K562 (cell line): ENCODE data around the gene SBF1. TPM values are rescaled to one million over a fixed set of nuclear protein-coding genes. Genes with fewer than 3 reads are reported as not detected.

Experiments used
- ATAC-seq: fragments of 200-7000 bp; cut with Tn5 transposase; 3 replicates; pipeline ENCODE4 v1.9.1; 2020; ENCODE audit warnings: moderate library complexity
- BruUV-seq: library from RNA; stranded (reverse); fragments of 400-500 nt; replicated peaks from 2 replicates; lab custom pipeline; 2021; lab: Mats Ljungman, UMichigan
- CTCF ChIA-PET: fragments of 300-600 bp; formaldehyde crosslinking; extraction: SDS; loops from one replicate; lab custom pipeline; 2021; ENCODE audit warnings: low intra/inter-chr PET ratio; lab: Yijun Ruan, JAX
- POLR2A ChIA-PET: fragments of 300-600, 350-650 bp; sonication (Branson Sonifier 250); formaldehyde crosslinking; extraction: SDS; loops from one replicate; lab custom pipeline; 2021; ENCODE audit warnings: antibody characterized with exemption, inconsistent platforms; lab: Yijun Ruan, JAX
- DNase-seq, 4 experiments: peaks; one replicate each; pipeline versions ENCODE4 v3.0.0 to v3.0.0-alpha.2; 2011 to 2018; ENCODE audit warnings: low spot score in 3 of 4, mixed read lengths in 3 of 4; ENCODE audit errors: extremely low read depth in 1 of 4
- FAIRE-seq: peaks from 2 replicates; lab custom pipeline; 2011; peaks lifted over from hg19 to GRCh38; lab: Jason Lieb, UNC
- H2AFZ ChIP-seq: 2 replicates; pipeline ENCODE4 v1.6.0; 2011; ENCODE audit warnings: low read depth, low read length, control low read depth, inconsistent platforms
- H3K27ac ChIP-seq: fragments of 200-600 bp; 3 replicates; pipeline ENCODE4 v1.8.0; 2011; ENCODE audit warnings: low read depth, mild to moderate bottlenecking, control low read depth, inconsistent platforms, low read length, moderate library complexity, mixed read lengths; ENCODE audit errors: extremely low read depth
- H3K27me3 ChIP-seq, 2 experiments: fragments of 300-600 bp in 1 of 2; 2 replicates in 1 of 2; 3 replicates in 1 of 2; pipeline versions ENCODE4 v1.6.0 to v1.8.0; 2011; ENCODE audit warnings: inconsistent platforms in 2 of 2, low read length in 2 of 2, mild to moderate bottlenecking in 1 of 2, mixed read lengths in 1 of 2, moderate library complexity in 1 of 2; ENCODE audit not compliant: control insufficient read depth in 2 of 2, insufficient read depth in 2 of 2
- H3K36me3 ChIP-seq: fragments of 300-600 bp; 3 replicates; pipeline ENCODE4 v1.8.0; 2011; ENCODE audit warnings: mild to moderate bottlenecking, low read length, inconsistent platforms; ENCODE audit not compliant: control insufficient read depth, insufficient read depth
- H3K4me1 ChIP-seq, 2 experiments: fragments of 200-600 bp in 1 of 2; replicated peaks in 1 of 2; 2 replicates in 1 of 2; 3 replicates in 1 of 2; pipeline versions ENCODE4 v1.5.1 to v1.8.0; 2011; ENCODE audit warnings: inconsistent platforms in 2 of 2, low read length in 2 of 2, mild to moderate bottlenecking in 1 of 2, mixed read lengths in 1 of 2, moderate library complexity in 1 of 2; ENCODE audit not compliant: control insufficient read depth in 2 of 2, insufficient read depth in 2 of 2
- H3K4me2 ChIP-seq: 2 replicates; pipeline ENCODE4 v1.6.1; 2011; ENCODE audit warnings: low read length, control low read depth, inconsistent platforms, mixed read lengths; ENCODE audit not compliant: insufficient read depth
- H3K4me3 ChIP-seq: fragments of 200-600 bp; sonication (generic), shearing (Covaris generic); 2 replicates; pipeline ENCODE4 v1.5.1; 2016; ENCODE audit warnings: control low read depth, inconsistent platforms
- H3K79me2 ChIP-seq: fragments of 200-600 bp; 3 replicates; pipeline ENCODE4 v1.8.0; 2011; ENCODE audit warnings: low read length, inconsistent platforms; ENCODE audit not compliant: control insufficient read depth, insufficient read depth
- H3K9ac ChIP-seq, 2 experiments: 2 replicates each; pipeline versions ENCODE4 v1.6.0 to v1.6.1; 2011; ENCODE audit warnings: low read depth in 2 of 2, low read length in 2 of 2, control low read depth in 1 of 2, inconsistent platforms in 1 of 2, mild to moderate bottlenecking in 1 of 2, mixed read lengths in 1 of 2; ENCODE audit not compliant: insufficient read depth in 1 of 2
- H3K9me1 ChIP-seq: one replicate; pipeline ENCODE4 v1.6.0; 2011; ENCODE audit warnings: inconsistent platforms, mild to moderate bottlenecking, low read length, moderate library complexity; ENCODE audit not compliant: control insufficient read depth, insufficient read depth
- H3K9me3 ChIP-seq: replicated peaks from 2 replicates; pipeline ENCODE4 v1.5.1; 2011; ENCODE audit warnings: low read depth, low read length, inconsistent platforms; ENCODE audit not compliant: control insufficient read depth, insufficient read depth
- H4K20me1 ChIP-seq: replicated peaks from 2 replicates; pipeline ENCODE4 v1.6.1; 2011; ENCODE audit warnings: low read length, inconsistent platforms, mixed read lengths; ENCODE audit not compliant: control insufficient read depth, insufficient read depth
- COPS2 ChIP-seq: fragments of 450-650 bp; conservative IDR thresholded peaks from 2 replicates; pipeline ENCODE4 v1.6.1; 2016; ENCODE audit warnings: mild to moderate bottlenecking, moderate library complexity
- FOXA3 ChIP-seq, 2 experiments: fragments of 450-650 bp in 1 of 2; sonication (generic) in 1 of 2; formaldehyde crosslinking; IDR thresholded peaks in 1 of 2; conservative IDR thresholded peaks in 1 of 2; 2 replicates each; pipeline versions ENCODE4 v1.4.0 to v1.8.0; 2020 to 2022; ENCODE audit warnings: mild to moderate bottlenecking in 2 of 2, missing genetic modification reagents in 1 of 2
- HNRNPH1 ChIP-seq: fragments of 200-400 bp; formaldehyde crosslinking; optimal IDR thresholded peaks from 2 replicates; pipeline ENCODE3; 2017; ENCODE audit warnings: low read depth, mild to moderate bottlenecking, low read length, moderate library complexity
- OTX1 ChIP-seq: fragments of 450-650 bp; formaldehyde crosslinking; IDR thresholded peaks from 2 replicates; pipeline ENCODE4 v1.4.0; 2022; ENCODE audit warnings: mild to moderate bottlenecking
- ZC3H4 ChIP-seq: sonication (generic); formaldehyde crosslinking; IDR thresholded peaks from 2 replicates; pipeline ENCODE4 v1.9.0; 2021; ENCODE audit warnings: missing genetic modification reagents, borderline replicate concordance
- ZNF174 ChIP-seq: fragments of 250-450 bp; sonication (Bioruptor Pico); IDR thresholded peaks from 2 replicates; pipeline ENCODE4 v1.4.0; 2020; ENCODE audit warnings: mild to moderate bottlenecking
- ZNF518B ChIP-seq: fragments of 250-450 bp; sonication (Bioruptor Pico); IDR thresholded peaks from 2 replicates; pipeline ENCODE4 v1.5.0; 2021; ENCODE audit warnings: mild to moderate bottlenecking, moderate library complexity
- WGBS: fragments of 100-300 bp; shearing (Covaris generic); methylation state at CpG from one replicate; pipeline ENCODE4 v1.1.6; 2016; ENCODE audit warnings: low coverage, mixed read lengths; ENCODE audit not compliant: insufficient coverage; ENCODE audit errors: missing lambda C conversion rate; 5-methylcytosine and 5-hydroxymethylcytosine counted together
- in situ Hi-C: fragments of 300-500 bp; cut with MboI; formaldehyde crosslinking; loops from 4 replicates; pipeline ENCODE4 v1.15.0; 2018; ENCODE audit warnings: inconsistent platforms, mixed read lengths
- intact Hi-C: fragments of 100-400 bp; cut with micrococcal nuclease; formaldehyde crosslinking; loops from 2 replicates; pipeline ENCODE4 v1.14.2; 2022
- polyA plus RNA-seq, 8 experiments: library from polyadenylated mRNA; depleted of rRNA in 4 of 8; stranded (reverse) in 5 of 8; unstranded in 3 of 8; fragments of >200 nt; fragmentation: Nextera tagmentation in 2 of 8; fragmentation: Illumina TruSeq in 1 of 8; extraction: Ambion mirVana in 2 of 8; extraction: Trizol in 1 of 8; gene quantifications; 2 replicates each; pipeline versions ENCODE4 v1.2.1 to v1.2.3, GENCODE V29; 2011 to 2014; ENCODE audit warnings: inconsistent platforms in 1 of 8, missing spikeins in 1 of 8
- total RNA-seq, 7 experiments: library from RNA; depleted of rRNA in 6 of 7; stranded (reverse); fragments of >200 nt in 6 of 7; fragmentation: Illumina TruSeq in 2 of 7; extraction: Trizol in 2 of 7; gene quantifications; 2 replicates each; pipeline versions ENCODE4 v1.2.1 to v1.2.3, GENCODE V29; 2011 to 2021; ENCODE audit warnings: low replicate concordance in 1 of 7

SBF1 gene
- total and polyA plus RNA-seq, 9 of the 15 experiments (the other 6 are each of a cell fraction or from before 2014, with no cell fraction given): 0.44 to 50.4 (median 11.4) TPM

GRCh38 chr22:50415426-50415825, 59.4 kb downstream of the SBF1 start:
- H2AFZ ChIP-seq: no peak overlapping the region
- no peaks in the 10 kb centered on the region for H3K9me3 ChIP-seq
- ATAC-seq (no peak), FAIRE-seq (no peak), DNase-seq (no peak)
- peaks cover 0 to 6% of the 10 kb centered on the region in 2 experiments; a peak in 2 of 5 replicates for H3K4me1 ChIP-seq
- TF ChIP-seq COPS2: no peak
- TF ChIP-seq ZNF518B (CRISPR knock-in tag): no peak
- no peak for TF ChIP-seq ZNF174 (CRISPR knock-in tag)
- TF ChIP-seq HNRNPH1: no peak
- TF ChIP-seq OTX1 (CRISPR knock-in tag): no peak
- no peak for TF ChIP-seq ZC3H4
- no peak for TF ChIP-seq FOXA3 (CRISPR knock-in tag; conservative IDR thresholded peaks at IDR 0.05 in 1 of 2, IDR thresholded peaks at IDR 0.05 in 1 of 2)
- H3K36me3 ChIP-seq: peaks cover 71% of the 10 kb centered on the region; the same call in 2 of the 3 replicates
- no peaks in the 10 kb centered on the region; the same call in 1 of the 2 replicates for H4K20me1 ChIP-seq
- H3K4me2 ChIP-seq: no peak overlapping the region
- no peaks in the 10 kb centered on the region for H3K9me1 ChIP-seq
- no peak overlapping the region for H3K27ac ChIP-seq
- intact Hi-C loops: no loop called here
- H3K4me3 ChIP-seq: no peak overlapping the region
- no peaks in the 10 kb centered on the region for H3K79me2 ChIP-seq
- ChIA-PET POLR2A (no interaction called here), CTCF (no interaction called here)
- in situ Hi-C loops: no loop called here
- BruUV-seq: no TSS peak
- H3K9ac ChIP-seq: no peak overlapping the region
- H3K27me3 ChIP-seq: no peaks in the 10 kb centered on the region
- WGBS: 100% methylated on average over 6 of the region's 12 CpGs
